Karpas-422 (cell line): ENCODE measurements around the gene SIVA1. TPM values are rescaled to one million over a fixed set of nuclear protein-coding genes. Genes with fewer than 3 reads are reported as not detected.

Experiments used
- DNase-seq: peaks from one replicate; pipeline ENCODE4 v3.0.0-alpha.2; 2015
- H2AFZ ChIP-seq: fragments of 200-600 bp; sonication (generic); 2 replicates; pipeline ENCODE4 v1.6.1; 2014; ENCODE audit warnings: antibody characterized with exemption, low read length, mixed read lengths
- H3K27ac ChIP-seq: fragments of 200-600 bp; sonication (generic); 2 replicates; pipeline ENCODE4 v1.5.1; 2014; ENCODE audit warnings: mild to moderate bottlenecking, low read length, moderate library complexity
- H3K27me3 ChIP-seq: fragments of 200-600 bp; sonication (generic); 2 replicates; pipeline ENCODE4 v1.6.1; 2014; ENCODE audit warnings: low read length, mixed read lengths
- H3K36me3 ChIP-seq: fragments of 200-600 bp; sonication (generic); 2 replicates; pipeline ENCODE4 v1.6.1; 2014; ENCODE audit warnings: low read length, mixed read lengths; ENCODE audit not compliant: insufficient read depth
- H3K4me1 ChIP-seq: fragments of 200-600 bp; sonication (generic); 2 replicates; pipeline ENCODE4 v1.6.1; 2014; ENCODE audit warnings: mild to moderate bottlenecking, low read length, mixed read lengths
- H3K4me2 ChIP-seq: fragments of 200-600 bp; sonication (generic); 2 replicates; pipeline ENCODE4 v1.6.1; 2014; ENCODE audit warnings: low read length, low read depth, mild to moderate bottlenecking; ENCODE audit not compliant: poor library complexity, severe bottlenecking
- H3K4me3 ChIP-seq: fragments of 200-600 bp; sonication (generic); 2 replicates; pipeline ENCODE4 v1.5.1; 2014; ENCODE audit warnings: mild to moderate bottlenecking, antibody characterized with exemption, low read length, mixed read lengths
- H3K79me2 ChIP-seq: fragments of 200-600 bp; sonication (generic); 2 replicates; pipeline ENCODE4 v1.6.1; 2014; ENCODE audit warnings: mild to moderate bottlenecking, low read length, mixed read lengths
- H3K9ac ChIP-seq: fragments of 200-600 bp; sonication (generic); 2 replicates; pipeline ENCODE4 v1.6.0; 2014; ENCODE audit warnings: low read length
- H3K9me2 ChIP-seq: fragments of 200-600 bp; sonication (generic), shearing (Covaris generic); replicated peaks from 2 replicates; pipeline ENCODE4 v1.6.0; 2014; ENCODE audit warnings: mild to moderate bottlenecking, low read length, moderate library complexity; ENCODE audit not compliant: insufficient read depth
- H3K9me3 ChIP-seq: fragments of 300-700, 200-600 bp; sonication (generic); 2 replicates; pipeline ENCODE4 v1.6.1; 2014; ENCODE audit warnings: low read length, mixed read lengths
- H4K20me1 ChIP-seq: fragments of 200-600 bp; sonication (generic); 2 replicates; pipeline ENCODE4 v1.6.1; 2014; ENCODE audit warnings: mild to moderate bottlenecking, antibody characterized with exemption, low read length, low read depth; ENCODE audit not compliant: insufficient read depth
- total RNA-seq: library from RNA; depleted of rRNA; stranded (reverse); fragments of >200 nt; shearing (Covaris generic); gene quantifications from 2 replicates; pipeline ENCODE4 v1.2.3, GENCODE V29; 2014; ENCODE audit warnings: low replicate concordance

SIVA1 gene
- total RNA-seq, 1 experiment from 2014 or later: 68.1 TPM

DNA sequence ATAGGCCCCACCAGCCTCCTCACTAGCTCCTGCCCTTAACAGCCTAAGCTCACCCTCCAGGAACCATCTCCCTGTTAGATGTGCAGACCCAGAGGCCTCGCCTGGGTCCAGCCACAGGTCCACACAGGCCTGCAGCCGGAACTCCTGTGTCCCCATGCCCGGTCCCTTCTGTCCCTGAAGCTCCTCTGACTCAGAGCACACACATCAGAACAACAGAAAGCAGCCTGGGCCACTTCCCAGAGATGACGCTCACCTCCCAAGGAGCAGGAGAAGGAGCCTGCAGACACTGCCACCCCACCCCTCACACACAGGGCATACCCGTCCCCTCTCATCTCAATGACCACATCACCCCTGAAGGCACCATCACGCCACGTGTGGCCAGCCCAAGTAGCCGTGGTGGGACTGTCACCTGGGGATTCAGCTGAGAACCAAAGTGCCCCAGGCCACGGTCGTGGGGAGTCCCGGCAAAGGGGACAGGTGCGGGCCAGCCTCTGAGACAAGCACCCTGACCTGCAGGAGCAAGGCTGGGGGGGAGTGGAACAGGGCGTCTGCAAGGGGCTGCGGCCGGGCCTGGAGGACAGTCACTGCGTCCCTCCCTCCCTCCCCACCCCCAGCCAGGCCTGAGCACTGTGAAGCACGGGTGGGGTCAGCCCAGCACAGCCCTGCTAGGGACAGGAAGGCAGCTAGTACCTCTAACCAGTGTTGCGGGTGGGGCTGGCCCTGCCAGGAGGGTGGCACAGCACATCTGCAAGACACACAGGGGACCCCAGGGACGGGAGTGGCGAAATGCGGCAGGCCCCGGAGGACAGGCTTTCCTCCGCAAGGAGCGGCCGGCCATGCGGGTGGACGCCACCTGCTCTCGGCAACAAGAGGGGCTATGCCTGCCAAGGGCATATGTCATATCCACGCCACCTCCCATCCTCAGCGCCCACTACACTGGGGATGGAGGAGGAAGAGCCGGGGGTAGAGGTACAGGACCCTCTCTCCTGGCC lies 37.1 kb downstream of the SIVA1 start:
- H2AFZ ChIP-seq: no peak overlapping the region
- no peak overlapping the region for H3K4me2 ChIP-seq
- H3K79me2 ChIP-seq: peaks cover 67% of the 10 kb centered on the region
- H3K9me3 ChIP-seq: no peaks in the 10 kb centered on the region
- DNase-seq: no peak
- no peak overlapping the region for H3K27ac ChIP-seq
- no peak overlapping the region for H3K4me3 ChIP-seq
- no peaks in the 10 kb centered on the region for H3K9me2 ChIP-seq
- H3K9ac ChIP-seq: no peak overlapping the region
- H3K27me3 ChIP-seq: no peaks in the 10 kb centered on the region
- H3K4me1 ChIP-seq: peaks cover 16% of the 10 kb centered on the region
- H3K36me3 ChIP-seq: no peaks in the 10 kb centered on the region
- peaks cover 78% of the 10 kb centered on the region for H4K20me1 ChIP-seq

GRCh38 chr14:104791425-104791824 lies 38.5 kb downstream of the SIVA1 start:
- no peaks in the 10 kb centered on the region for H3K27me3 ChIP-seq
- peaks cover 67% of the 10 kb centered on the region for H3K79me2 ChIP-seq
- H3K27ac ChIP-seq: no peak overlapping the region
- no peak overlapping the region for H3K4me2 ChIP-seq
- H4K20me1 ChIP-seq: peaks cover 70% of the 10 kb centered on the region
- no peaks in the 10 kb centered on the region for H3K36me3 ChIP-seq
- H3K9me3 ChIP-seq: no peaks in the 10 kb centered on the region
- H2AFZ ChIP-seq: no peak overlapping the region
- H3K4me3 ChIP-seq: no peak overlapping the region
- no peaks in the 10 kb centered on the region for H3K9me2 ChIP-seq
- H3K4me1 ChIP-seq: peaks cover 23% of the 10 kb centered on the region
- H3K9ac ChIP-seq: no peak overlapping the region
- no peak for DNase-seq

DNA sequence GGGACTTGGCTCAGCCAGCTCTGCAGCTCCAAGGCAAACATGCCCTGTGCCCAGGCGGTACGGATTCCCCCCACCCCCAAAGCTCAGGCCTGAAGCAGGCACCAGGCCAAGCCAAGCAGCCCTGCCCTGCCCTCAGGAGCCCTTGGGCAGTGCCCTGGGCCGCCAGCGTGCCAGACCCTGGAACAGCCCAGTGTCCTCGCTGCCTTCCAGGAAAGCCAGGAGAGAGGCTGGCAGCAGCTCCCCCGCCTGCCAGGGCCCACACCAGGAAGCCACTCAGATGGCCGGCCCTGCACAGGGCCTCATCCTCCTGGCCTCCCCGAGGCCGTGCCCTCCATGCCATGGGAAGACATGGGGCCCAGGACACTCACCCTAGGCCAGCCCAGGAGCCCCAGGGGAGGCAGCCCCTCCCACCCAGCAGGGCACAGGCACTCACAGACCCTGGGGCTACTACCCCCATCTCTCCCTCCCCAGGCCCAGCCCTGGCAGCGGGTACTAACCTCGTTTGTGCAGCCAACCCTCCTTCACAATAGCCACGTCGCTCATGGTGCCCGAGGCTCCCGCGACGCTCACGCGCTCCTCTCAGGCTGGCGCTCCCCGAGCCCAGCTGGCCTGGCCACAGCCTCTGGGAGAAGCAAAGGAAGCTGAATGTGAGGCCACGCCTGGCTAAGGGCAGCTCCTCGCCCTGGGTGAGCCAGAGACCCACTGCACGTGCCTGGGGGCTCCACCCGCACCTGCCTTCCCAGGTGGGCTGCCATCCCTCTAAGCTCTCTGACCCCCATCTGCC lies 39.3 kb downstream of the SIVA1 start:
- no peak overlapping the region for H2AFZ ChIP-seq
- no peaks in the 10 kb centered on the region for H3K27me3 ChIP-seq
- no peaks in the 10 kb centered on the region for H3K9me2 ChIP-seq
- H3K4me3 ChIP-seq: no peak overlapping the region
- H3K4me2 ChIP-seq: no peak overlapping the region
- no peak for DNase-seq
- no peak overlapping the region for H3K9ac ChIP-seq
- H4K20me1 ChIP-seq: peaks cover 66% of the 10 kb centered on the region
- H3K36me3 ChIP-seq: no peaks in the 10 kb centered on the region
- no peak overlapping the region for H3K27ac ChIP-seq
- peaks cover 67% of the 10 kb centered on the region for H3K79me2 ChIP-seq
- H3K4me1 ChIP-seq: peaks cover 30% of the 10 kb centered on the region
- no peaks in the 10 kb centered on the region for H3K9me3 ChIP-seq

DNA sequence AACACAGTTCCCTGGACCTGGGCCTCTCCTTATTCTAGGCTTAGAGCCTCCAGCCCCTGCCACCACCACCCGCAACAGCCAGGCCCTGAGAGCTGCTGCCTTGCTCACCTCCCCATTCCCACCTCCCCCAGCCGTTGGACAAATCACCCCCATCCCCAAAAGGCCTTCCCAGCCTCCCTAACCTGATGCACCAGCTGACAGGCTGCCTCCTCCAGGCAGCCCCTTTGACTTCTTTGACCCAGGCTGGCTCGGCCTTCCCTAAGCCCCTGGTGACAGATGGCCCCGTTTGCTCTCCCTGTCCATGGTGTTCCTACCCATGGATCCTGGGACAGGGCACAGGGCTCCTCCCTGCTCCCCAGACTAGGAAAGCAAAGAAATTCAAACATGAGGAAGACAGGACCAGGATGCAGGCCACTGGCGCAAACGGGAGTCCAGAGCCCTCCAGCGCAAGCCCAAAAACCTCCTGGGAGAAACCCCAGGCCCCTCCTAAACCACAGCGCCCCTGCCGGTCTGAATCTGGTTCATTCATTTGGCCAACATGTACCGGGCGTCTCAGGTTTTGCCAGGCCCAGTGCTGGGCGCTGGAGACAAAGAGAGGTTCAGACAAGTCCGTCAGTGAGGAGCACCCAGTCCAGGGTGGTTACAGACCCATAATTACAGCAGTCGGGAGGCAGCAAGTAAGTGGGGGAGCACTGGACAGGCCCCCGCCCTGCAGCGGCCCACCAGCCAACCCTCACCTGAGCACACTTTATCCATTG lies 40.2 kb downstream of the SIVA1 start:
- H3K9me2 ChIP-seq: no peaks in the 10 kb centered on the region
- no peaks in the 10 kb centered on the region for H3K36me3 ChIP-seq
- H3K9ac ChIP-seq: peak overlapping the region; percentile 83
- no peak for DNase-seq
- no peaks in the 10 kb centered on the region for H3K27me3 ChIP-seq
- H3K4me1 ChIP-seq: peaks cover 38% of the 10 kb centered on the region
- H3K79me2 ChIP-seq: peaks cover 61% of the 10 kb centered on the region
- peak overlapping the region; percentile 88; the same call in 1 of the 2 replicates for H3K4me3 ChIP-seq
- H4K20me1 ChIP-seq: peaks cover 63% of the 10 kb centered on the region
- H3K4me2 ChIP-seq: peak overlapping the region; percentile 96
- H2AFZ ChIP-seq: no peak overlapping the region
- no peaks in the 10 kb centered on the region for H3K9me3 ChIP-seq
- H3K27ac ChIP-seq: no peak overlapping the region

DNA sequence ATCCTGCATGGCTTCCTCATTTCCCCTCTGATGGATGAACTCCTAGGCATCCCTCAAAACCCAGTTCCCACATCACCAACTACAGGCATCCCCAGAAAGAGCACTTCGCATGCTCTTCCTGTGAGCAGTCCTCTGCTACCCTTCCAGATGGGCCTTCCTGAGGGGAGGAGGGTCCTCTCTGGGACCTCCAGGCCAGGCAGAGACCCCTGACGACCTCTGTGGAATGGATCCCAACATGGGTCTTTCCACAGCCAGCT lies 40.7 kb downstream of the SIVA1 start:
- Histone ChIP-seq H3K79me2 (peaks cover 59% of the 10 kb centered on the region), H3K4me3 (peak overlapping the region; percentile 88; the same call in 1 of the 2 replicates), H3K4me2 (peak overlapping the region; percentile 96), H3K9me3 (no peaks in the 10 kb centered on the region), H3K36me3 (no peaks in the 10 kb centered on the region), H2AFZ (no peak overlapping the region), H3K27ac (no peak overlapping the region), H3K27me3 (no peaks in the 10 kb centered on the region), H4K20me1 (peaks cover 61% of the 10 kb centered on the region), H3K9ac (peak overlapping the region; percentile 83), H3K9me2 (no peaks in the 10 kb centered on the region), H3K4me1 (peaks cover 38% of the 10 kb centered on the region)
- no peak for DNase-seq

GRCh38 chr14:104794099-104794498 lies 41.2 kb downstream of the SIVA1 start:
- peak overlapping the region; percentile 88 for H3K4me3 ChIP-seq
- no peak overlapping the region for H2AFZ ChIP-seq
- no peaks in the 10 kb centered on the region for H3K9me2 ChIP-seq
- peaks cover 38% of the 10 kb centered on the region for H3K4me1 ChIP-seq
- peak overlapping the region; percentile 96 for H3K4me2 ChIP-seq
- no peak overlapping the region; the same call in 1 of the 2 replicates for H3K27ac ChIP-seq
- H3K9ac ChIP-seq: peak overlapping the region; percentile 83
- no peaks in the 10 kb centered on the region for H3K36me3 ChIP-seq
- H3K9me3 ChIP-seq: no peaks in the 10 kb centered on the region
- no peak for DNase-seq
- H3K79me2 ChIP-seq: peaks cover 56% of the 10 kb centered on the region
- H4K20me1 ChIP-seq: peaks cover 57% of the 10 kb centered on the region
- H3K27me3 ChIP-seq: no peaks in the 10 kb centered on the region

GRCh38 chr14:104794631-104794992 lies 41.7 kb downstream of the SIVA1 start:
- Histone ChIP-seq H3K79me2 (peaks cover 52% of the 10 kb centered on the region), H3K4me3 (peak overlapping the region; percentile 88)
- peak; percentile 62 for DNase-seq

More at GRCh38 chr14:104794631-104794992, 41.7 kb downstream of the SIVA1 start:
- Histone ChIP-seq H3K4me2 (peak overlapping the region; percentile 96), H3K4me1 (peaks cover 38% of the 10 kb centered on the region), H3K36me3 (no peaks in the 10 kb centered on the region), H4K20me1 (peaks cover 52% of the 10 kb centered on the region), H3K9me2 (no peaks in the 10 kb centered on the region), H3K9me3 (no peaks in the 10 kb centered on the region), H3K27ac (peak overlapping the region; percentile 32; the same call in 1 of the 2 replicates), H3K27me3 (no peaks in the 10 kb centered on the region), H2AFZ (no peak overlapping the region), H3K9ac (peak overlapping the region; percentile 83)
